ENCODE measurements around the gene DIPK1B.

Gene DIPK1B

GRCh38 chr9:136769710-136770191 is 57.4 kb downstream of the DIPK1B start:
- TF ChIP-seq PKNOX1 (IDR thresholded peaks at IDR 0.05): peak; percentile 91
- no peak for TF ChIP-seq FOXA1 (IDR thresholded peaks at IDR 0.05)
- TF ChIP-seq L3MBTL2 (conservative IDR thresholded peaks at IDR 0.05): peak; percentile 47; the same call in 1 of the 2 replicates
- TF ChIP-seq FOXM1 (IDR thresholded peaks at IDR 0.05; ENCODE audit: borderline replicate concordance): peak; percentile 62; the same call in 1 of the 2 replicates
- DNase-seq (ENCODE audit: extremely low spot score): peak; percentile 78
- POLR2A ChIA-PET: no interaction called here
- CTCF ChIA-PET: interaction anchor here (0.6 to 1.2 kb wide), 4 partner anchors 8 to 41 kb away, joined by 3 to 5 read pairs (median 4); no protein-coding TSS in a partner anchor

GRCh38 chr9:136771907-136772415 is 59.6 kb downstream of the DIPK1B start:
- TF ChIP-seq SP1 (IDR thresholded peaks at IDR 0.05) (no peak), L3MBTL2 (conservative IDR thresholded peaks at IDR 0.05) (no peak)
- DNase-seq (ENCODE audit: extremely low spot score): no peak
- ChIA-PET POLR2A (no interaction called here), CTCF (interaction anchor here (0.6 to 1.6 kb wide), 2 partner anchors 8 to 45 kb away, joined by 3 to 5 read pairs; no protein-coding TSS in a partner anchor)

- POLR2A ChIA-PET: no interaction called here
- peak; percentile 69 for TF ChIP-seq L3MBTL2 (conservative IDR thresholded peaks at IDR 0.05)
- no peak for TF ChIP-seq FOXA1 (IDR thresholded peaks at IDR 0.05)
- TF ChIP-seq LEF1 (IDR thresholded peaks at IDR 0.05; ENCODE audit: borderline replicate concordance): no peak
- peak; percentile 62 for DNase-seq (ENCODE audit: extremely low spot score)
- CTCF ChIA-PET: no interaction called here
Observed at GRCh38 chr9:136773386-136774044, 61.1 kb downstream of the DIPK1B start.
